ENCODE data around the gene MNT. TPM values are rescaled to one million over a fixed set of nuclear protein-coding genes. Genes with fewer than 3 reads are reported as not detected.

MNT gene
- total and polyA plus RNA-seq, 2 donors = 7.5 to 20.5 TPM

DNA sequence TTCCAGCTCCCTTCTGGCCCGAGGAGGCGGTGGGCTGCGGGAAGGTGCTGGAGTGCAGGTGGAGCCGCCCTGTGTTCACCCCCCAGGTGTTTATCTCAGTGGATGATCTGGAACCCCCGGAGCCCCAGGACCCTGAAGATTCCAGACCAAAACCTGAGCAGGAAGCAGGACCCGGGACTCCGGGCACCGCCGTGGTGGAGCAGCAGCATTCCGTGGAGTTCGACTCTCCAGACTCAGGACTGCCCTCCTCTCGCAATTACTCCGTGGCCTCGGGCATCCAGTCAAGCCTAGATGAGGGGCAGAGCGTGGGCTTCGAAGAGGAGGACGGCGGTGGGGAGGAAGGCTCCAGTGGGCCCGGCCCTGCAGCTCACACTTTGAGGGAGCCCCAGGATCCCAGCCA, 25.5 kb downstream of the MNT start:
- DNase-seq (ENCODE audit: extremely low spot score) = no peak
- Histone ChIP-seq H3K4me1 (ENCODE audit: insufficient read depth) (no peaks in the 10 kb centered on the region), H3K36me3 (ENCODE audit: insufficient read depth) (peaks cover 1% of the 10 kb centered on the region), H3K4me3 (ENCODE audit: low read depth, low read length) (no peak overlapping the region), H3K27ac (ENCODE audit: low read depth) (no peak overlapping the region)
- 90% methylated on average over 19 of the region's 19 CpGs for WGBS

GRCh38 chr17:2374549-2375285, 26.1 kb downstream of the MNT start:
- WGBS = 83% methylated on average over 11 of the region's 11 CpGs
- Histone ChIP-seq H3K4me1 (ENCODE audit: insufficient read depth) (no peaks in the 10 kb centered on the region), H3K36me3 (ENCODE audit: insufficient read depth) (peaks cover 1% of the 10 kb centered on the region), H3K27ac (ENCODE audit: low read depth) (no peak overlapping the region), H3K4me3 (ENCODE audit: low read depth, low read length) (no peak overlapping the region)
- DNase-seq (ENCODE audit: extremely low spot score) = no peak

DNA sequence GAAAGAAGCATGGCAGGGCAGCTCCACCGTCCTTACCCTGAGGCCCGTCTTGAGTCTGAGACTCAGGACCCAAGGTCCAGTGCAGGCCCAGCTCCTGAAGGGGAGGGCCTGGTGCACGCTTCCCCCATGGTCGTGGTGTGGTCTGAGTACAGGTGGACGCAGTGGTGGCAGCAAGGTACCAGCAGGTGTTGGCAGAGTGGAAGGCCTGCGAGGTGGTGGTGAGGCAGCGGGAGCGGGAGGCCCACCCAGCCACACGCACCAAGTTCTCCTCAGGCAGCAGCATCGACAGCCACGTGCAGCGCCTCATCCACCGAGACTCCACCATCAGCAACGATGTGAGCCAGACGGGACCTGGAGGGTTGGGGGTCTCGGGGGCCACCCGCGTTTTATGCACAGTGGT, 27.7 kb downstream of the MNT start:
- DNase-seq (ENCODE audit: extremely low spot score) = no peak
- H3K36me3 ChIP-seq (ENCODE audit: insufficient read depth) = peaks cover 1% of the 10 kb centered on the region
- H3K27ac ChIP-seq (ENCODE audit: low read depth) = no peak overlapping the region
- H3K4me3 ChIP-seq (ENCODE audit: low read depth, low read length) = no peak overlapping the region
- H3K4me1 ChIP-seq (ENCODE audit: insufficient read depth) = no peaks in the 10 kb centered on the region
- 92% methylated on average over 18 of the region's 18 CpGs for WGBS

GRCh38 chr17:2372681-2373080, 28.2 kb downstream of the MNT start:
- peaks cover 1% of the 10 kb centered on the region for H3K36me3 ChIP-seq (ENCODE audit: insufficient read depth)
- no peaks in the 10 kb centered on the region for H3K4me1 ChIP-seq (ENCODE audit: insufficient read depth)
- whole genome bisulfite sequencing = 86% methylated on average over 16 of the region's 16 CpGs
- no peak overlapping the region for H3K4me3 ChIP-seq (ENCODE audit: low read depth, low read length)
- H3K27ac ChIP-seq (ENCODE audit: low read depth) = no peak overlapping the region
- no peak for DNase-seq (ENCODE audit: extremely low spot score)

DNA sequence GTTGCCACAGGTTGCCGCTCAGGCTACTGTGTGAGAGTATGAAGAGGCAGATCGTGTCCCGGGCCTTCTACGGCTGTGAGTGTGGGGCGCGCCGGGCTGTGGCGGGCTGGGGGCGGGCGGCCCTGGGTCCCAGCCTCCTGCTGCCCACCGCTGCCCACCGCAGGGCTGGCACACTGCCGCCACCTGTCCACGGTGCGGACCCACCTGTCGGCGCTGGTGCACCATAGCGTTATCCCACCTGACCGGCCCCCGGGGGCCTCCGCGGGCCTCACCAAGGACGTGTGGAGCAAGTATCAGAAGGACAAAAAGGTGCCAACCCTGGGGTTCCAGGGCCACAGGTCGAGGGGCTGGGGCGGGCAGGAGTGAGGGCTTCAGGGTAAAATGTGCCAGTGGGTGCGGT, 28.7 kb downstream of the MNT start:
- DNase-seq (ENCODE audit: extremely low spot score) = no peak
- no peaks in the 10 kb centered on the region for H3K36me3 ChIP-seq (ENCODE audit: insufficient read depth)
- WGBS = 96% methylated on average over 26 of the region's 26 CpGs
- no peak overlapping the region for H3K4me3 ChIP-seq (ENCODE audit: low read depth, low read length)
- no peak overlapping the region for H3K27ac ChIP-seq (ENCODE audit: low read depth)
- no peaks in the 10 kb centered on the region for H3K4me1 ChIP-seq (ENCODE audit: insufficient read depth)

DNA sequence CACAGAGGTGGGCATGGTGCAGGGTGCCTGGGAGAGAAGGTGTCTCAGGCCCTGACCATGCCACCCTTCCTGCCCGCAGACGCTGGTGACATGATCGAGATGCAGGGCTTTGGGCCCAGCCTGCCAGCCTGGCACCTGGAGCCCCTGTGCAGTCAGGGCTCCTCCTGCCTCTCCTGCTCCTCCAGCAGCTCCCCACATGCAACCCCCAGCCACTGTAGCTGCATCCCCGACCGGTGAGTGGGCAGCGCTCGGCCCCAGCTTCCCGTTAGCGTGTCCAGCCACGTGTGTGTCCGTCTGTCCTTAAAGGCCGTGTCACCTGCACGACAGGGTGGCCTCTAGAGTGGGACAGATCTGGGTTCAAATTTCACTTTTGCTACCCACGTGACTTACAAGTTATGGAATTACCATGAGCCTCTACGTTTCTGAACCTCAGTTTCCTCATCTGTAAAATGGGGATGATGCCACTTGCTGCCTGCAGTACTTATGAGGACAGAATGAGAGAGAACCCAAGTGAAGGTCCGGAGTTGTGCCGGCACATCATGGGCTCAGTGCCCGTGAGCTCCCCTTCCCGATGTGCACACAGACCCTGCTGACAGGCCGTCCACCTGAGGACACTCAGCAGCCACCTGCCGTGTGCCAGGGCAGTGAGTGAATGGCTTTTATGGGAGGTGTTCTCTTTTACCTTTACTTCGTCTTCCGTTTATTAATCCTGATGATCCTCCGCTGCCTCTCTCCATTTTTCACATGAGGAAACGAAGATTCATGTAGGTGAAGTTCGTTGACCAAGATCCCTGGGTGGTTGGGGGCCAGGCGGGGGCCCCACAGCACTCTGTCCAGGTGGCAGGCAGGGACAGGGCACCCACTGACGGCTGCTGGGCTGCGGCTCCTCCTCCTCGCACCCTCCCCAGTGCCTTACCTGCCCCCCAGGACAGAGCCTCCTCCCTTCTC, 29.4 kb downstream of the MNT start:
- Histone ChIP-seq H3K36me3 (ENCODE audit: insufficient read depth) (no peaks in the 10 kb centered on the region), H3K27ac (ENCODE audit: low read depth) (no peak overlapping the region), H3K4me3 (ENCODE audit: low read depth, low read length) (no peak overlapping the region), H3K4me1 (ENCODE audit: insufficient read depth) (no peaks in the 10 kb centered on the region)
- 93% methylated on average over 30 of the region's 30 CpGs for WGBS
- no peak for DNase-seq (ENCODE audit: extremely low spot score)

GRCh38 chr17:2370211-2370589, 30.7 kb downstream of the MNT start:
- H3K36me3 ChIP-seq (ENCODE audit: insufficient read depth) = no peaks in the 10 kb centered on the region
- DNase-seq (ENCODE audit: extremely low spot score) = no peak
- no peaks in the 10 kb centered on the region for H3K4me1 ChIP-seq (ENCODE audit: insufficient read depth)
- no peak overlapping the region for H3K4me3 ChIP-seq (ENCODE audit: low read depth, low read length)
- 85% methylated on average over 11 of the region's 11 CpGs for WGBS
- no peak overlapping the region for H3K27ac ChIP-seq (ENCODE audit: low read depth)

DNA sequence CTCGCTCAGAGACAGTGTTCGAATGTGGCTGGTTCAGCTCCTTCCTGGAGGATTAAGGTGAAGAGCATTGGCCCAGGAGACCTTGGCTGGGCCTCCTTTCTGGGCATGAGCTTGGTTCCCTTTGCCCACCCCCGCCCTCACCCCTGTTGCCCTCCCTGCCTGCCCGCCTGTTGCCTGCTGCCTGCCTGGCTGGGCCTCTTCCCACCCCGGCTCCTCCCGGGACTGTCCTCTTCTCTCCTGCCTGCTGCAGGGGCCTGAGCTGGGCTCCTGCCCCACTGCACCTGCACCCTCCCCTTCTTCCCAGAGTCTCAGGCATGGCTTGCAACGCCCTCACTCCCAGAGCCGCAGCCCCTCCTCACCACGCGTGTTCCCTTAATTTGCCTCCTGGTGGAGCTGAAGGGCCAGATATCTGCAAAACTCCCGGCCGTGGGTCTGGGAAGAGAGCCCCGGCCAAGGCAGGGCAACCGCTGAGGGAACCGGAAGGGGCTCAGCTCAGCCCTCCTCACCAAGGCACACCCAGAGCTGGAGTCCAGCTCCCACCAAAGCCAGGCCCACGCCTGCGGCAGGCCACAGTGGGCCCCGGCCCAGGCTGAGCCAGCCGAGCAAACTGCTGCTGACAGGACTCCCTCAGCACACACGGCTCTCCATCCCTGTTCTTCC, 31.2 kb downstream of the MNT start:
- Histone ChIP-seq H3K4me1 (ENCODE audit: insufficient read depth) (no peaks in the 10 kb centered on the region), H3K27ac (ENCODE audit: low read depth) (no peak overlapping the region), H3K36me3 (ENCODE audit: insufficient read depth) (no peaks in the 10 kb centered on the region), H3K4me3 (ENCODE audit: low read depth, low read length) (no peak overlapping the region)
- no peak for DNase-seq (ENCODE audit: extremely low spot score)
- 48% methylated on average over 20 of the region's 20 CpGs for WGBS

- 52% methylated on average over 5 of the region's 5 CpGs for WGBS
- no peak for DNase-seq (ENCODE audit: extremely low spot score)
- Histone ChIP-seq H3K27ac (ENCODE audit: low read depth) (no peak overlapping the region), H3K4me1 (ENCODE audit: insufficient read depth) (no peaks in the 10 kb centered on the region), H3K4me3 (ENCODE audit: low read depth, low read length) (no peak overlapping the region), H3K36me3 (ENCODE audit: insufficient read depth) (no peaks in the 10 kb centered on the region)
Observed at GRCh38 chr17:2369039-2369438, 31.8 kb downstream of the MNT start.

- no peak overlapping the region for H3K27ac ChIP-seq (ENCODE audit: low read depth)
- no peak for DNase-seq (ENCODE audit: extremely low spot score)
- no peak overlapping the region for H3K4me3 ChIP-seq (ENCODE audit: low read depth, low read length)
- no peaks in the 10 kb centered on the region for H3K36me3 ChIP-seq (ENCODE audit: insufficient read depth)
- WGBS = 79% methylated on average over 8 of the region's 8 CpGs
- no peaks in the 10 kb centered on the region for H3K4me1 ChIP-seq (ENCODE audit: insufficient read depth)
Observed at GRCh38 chr17:2368359-2368758, 32.5 kb downstream of the MNT start.

DNA sequence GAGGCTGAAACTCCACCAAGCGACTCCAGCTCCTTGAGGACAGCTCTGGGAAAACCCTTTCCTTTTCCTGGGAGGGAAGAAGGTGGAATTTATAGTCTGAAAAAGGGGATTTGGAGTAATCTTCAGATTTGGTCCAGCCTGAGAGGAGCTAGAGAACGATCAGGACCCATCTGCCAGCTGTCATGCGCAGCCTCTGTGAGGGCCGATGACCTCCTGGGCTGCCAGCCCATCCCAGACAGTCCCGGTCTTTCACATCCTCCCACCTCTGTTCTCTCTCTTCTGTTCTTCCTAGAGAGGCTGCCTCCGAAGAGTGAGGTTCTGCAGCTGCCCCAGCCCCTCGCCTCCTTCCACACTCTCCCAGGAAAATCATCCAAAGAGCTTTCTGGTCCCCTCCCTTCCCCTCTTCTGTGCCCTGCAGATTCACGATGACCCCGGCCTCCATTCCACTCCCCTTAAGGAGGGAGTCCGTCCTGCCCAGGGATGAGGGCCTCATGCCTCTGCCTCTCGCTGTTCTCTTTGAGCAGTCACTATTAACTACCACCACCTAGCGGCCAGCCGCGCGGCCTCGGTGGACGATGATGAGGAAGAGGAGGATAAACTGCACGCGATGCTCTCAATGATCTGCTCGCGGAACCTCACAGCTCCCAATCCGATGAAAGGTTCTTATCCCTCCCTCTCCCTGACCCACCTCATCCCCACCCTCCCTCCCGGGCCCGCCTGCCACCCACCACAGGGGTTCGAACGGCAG, 33.9 kb downstream of the MNT start:
- Histone ChIP-seq H3K27ac (ENCODE audit: low read depth) (no peak overlapping the region), H3K4me3 (ENCODE audit: low read depth, low read length) (no peak overlapping the region), H3K36me3 (ENCODE audit: insufficient read depth) (no peaks in the 10 kb centered on the region), H3K4me1 (ENCODE audit: insufficient read depth) (no peaks in the 10 kb centered on the region)
- 72% methylated on average over 26 of the region's 26 CpGs for WGBS
- DNase-seq (ENCODE audit: extremely low spot score) = no peak

GRCh38 chr17:2365132-2365531, 35.7 kb downstream of the MNT start:
- H3K36me3 ChIP-seq (ENCODE audit: insufficient read depth) = no peaks in the 10 kb centered on the region
- no peak overlapping the region for H3K4me3 ChIP-seq (ENCODE audit: low read depth, low read length)
- H3K4me1 ChIP-seq (ENCODE audit: insufficient read depth) = no peaks in the 10 kb centered on the region
- no peak overlapping the region for H3K27ac ChIP-seq (ENCODE audit: low read depth)
- WGBS = 93% methylated on average over 20 of the region's 20 CpGs
- DNase-seq (ENCODE audit: extremely low spot score) = no peak

GRCh38 chr17:2364763-2365116, 36.1 kb downstream of the MNT start:
- no peak overlapping the region for H3K4me3 ChIP-seq (ENCODE audit: low read depth, low read length)
- no peaks in the 10 kb centered on the region for H3K4me1 ChIP-seq (ENCODE audit: insufficient read depth)
- no peaks in the 10 kb centered on the region for H3K36me3 ChIP-seq (ENCODE audit: insufficient read depth)
- DNase-seq (ENCODE audit: extremely low spot score) = no peak
- WGBS = 89% methylated on average over 12 of the region's 12 CpGs
- no peak overlapping the region for H3K27ac ChIP-seq (ENCODE audit: low read depth)
